GM12872 (cell line): ENCODE measurements around the gene CEP170B.

Source experiments
- TF ChIP-seq, protein P1 (sequence below): IDR thresholded peaks from 3 replicates; pipeline ENCODE4 v1.5.1; 2011; ENCODE audit warnings: low read depth, mild to moderate bottlenecking, low read length, moderate library complexity; ENCODE audit not compliant: insufficient read depth

The CEP170B gene

DNA sequence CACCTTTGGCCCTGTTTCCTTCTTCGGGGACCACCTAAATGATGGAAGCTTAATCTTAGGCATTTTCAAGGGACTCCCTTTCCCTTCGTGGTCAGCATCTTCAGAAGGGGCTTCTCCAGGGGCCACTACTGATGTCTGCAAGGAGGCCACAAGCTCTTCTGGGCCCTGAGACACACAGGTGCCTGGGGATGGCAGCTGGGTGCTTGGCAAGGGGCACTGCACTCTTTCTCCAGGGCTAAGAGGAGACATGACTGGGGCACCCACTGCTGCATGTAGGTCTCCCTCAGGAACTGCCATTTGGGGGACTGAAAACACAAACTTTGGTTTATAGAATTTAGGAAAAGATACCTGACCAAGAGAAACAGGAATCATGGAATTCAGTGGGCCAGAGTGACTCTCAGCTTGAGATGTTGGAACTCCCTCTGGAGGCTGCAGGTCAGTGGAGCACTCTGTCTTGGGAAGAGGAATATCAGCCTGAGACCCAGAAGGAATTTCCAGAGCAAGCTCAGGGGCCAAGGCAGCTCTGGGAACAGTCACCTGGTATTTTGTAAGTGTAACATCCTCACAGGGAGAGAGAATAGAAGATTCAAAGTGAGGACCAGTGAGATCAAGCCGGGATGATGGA is 75.6 kb downstream of the CEP170B start:
- TF ChIP-seq, protein P1, sequence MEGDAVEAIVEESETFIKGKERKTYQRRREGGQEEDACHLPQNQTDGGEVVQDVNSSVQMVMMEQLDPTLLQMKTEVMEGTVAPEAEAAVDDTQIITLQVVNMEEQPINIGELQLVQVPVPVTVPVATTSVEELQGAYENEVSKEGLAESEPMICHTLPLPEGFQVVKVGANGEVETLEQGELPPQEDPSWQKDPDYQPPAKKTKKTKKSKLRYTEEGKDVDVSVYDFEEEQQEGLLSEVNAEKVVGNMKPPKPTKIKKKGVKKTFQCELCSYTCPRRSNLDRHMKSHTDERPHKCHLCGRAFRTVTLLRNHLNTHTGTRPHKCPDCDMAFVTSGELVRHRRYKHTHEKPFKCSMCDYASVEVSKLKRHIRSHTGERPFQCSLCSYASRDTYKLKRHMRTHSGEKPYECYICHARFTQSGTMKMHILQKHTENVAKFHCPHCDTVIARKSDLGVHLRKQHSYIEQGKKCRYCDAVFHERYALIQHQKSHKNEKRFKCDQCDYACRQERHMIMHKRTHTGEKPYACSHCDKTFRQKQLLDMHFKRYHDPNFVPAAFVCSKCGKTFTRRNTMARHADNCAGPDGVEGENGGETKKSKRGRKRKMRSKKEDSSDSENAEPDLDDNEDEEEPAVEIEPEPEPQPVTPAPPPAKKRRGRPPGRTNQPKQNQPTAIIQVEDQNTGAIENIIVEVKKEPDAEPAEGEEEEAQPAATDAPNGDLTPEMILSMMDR, result 0 out of 3 replicates have a peak, but pooled peaks have one; percentile 12

DNA sequence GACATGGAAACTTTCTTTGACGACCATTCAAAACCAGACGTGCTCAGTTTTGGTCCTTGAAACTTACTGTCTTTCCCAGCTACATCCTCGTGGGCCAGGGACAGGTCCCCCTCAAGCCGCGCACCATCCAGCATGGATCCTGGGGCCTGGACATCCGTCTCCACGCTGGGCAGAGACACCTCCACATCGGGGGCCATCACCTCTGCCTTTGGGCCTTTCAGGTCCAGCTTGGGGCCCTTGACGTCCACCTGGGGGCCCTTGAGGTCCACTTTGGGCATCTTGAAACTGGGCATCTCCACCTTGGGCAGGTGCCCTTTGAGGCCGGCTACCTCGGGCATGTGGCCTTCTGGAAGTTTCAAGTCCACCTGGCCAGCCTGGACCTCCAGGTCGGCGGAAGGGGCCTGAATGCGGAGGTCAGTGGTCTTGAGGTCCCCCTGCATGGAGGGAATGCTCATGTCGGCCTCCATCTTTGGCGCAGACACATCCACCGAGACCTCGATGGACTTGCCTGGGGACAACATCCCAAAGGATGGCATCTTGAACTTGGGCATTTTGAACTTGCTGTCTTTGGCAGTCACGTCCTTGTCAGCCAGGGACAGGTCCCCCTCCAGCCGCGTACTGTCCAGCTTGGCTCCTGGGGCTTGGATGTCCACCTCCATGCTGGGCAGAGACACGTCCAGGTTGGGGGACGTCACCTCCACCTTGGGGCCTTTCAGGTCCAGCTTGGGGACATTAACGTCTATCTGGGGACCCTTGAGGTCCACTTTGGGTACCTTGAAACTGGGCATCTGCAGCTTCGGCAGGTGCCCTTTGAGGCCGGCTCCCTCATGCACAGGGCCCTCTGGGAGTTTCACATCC is 76.7 kb downstream of the CEP170B start:
- TF ChIP-seq, protein P1, result no peak

DNA sequence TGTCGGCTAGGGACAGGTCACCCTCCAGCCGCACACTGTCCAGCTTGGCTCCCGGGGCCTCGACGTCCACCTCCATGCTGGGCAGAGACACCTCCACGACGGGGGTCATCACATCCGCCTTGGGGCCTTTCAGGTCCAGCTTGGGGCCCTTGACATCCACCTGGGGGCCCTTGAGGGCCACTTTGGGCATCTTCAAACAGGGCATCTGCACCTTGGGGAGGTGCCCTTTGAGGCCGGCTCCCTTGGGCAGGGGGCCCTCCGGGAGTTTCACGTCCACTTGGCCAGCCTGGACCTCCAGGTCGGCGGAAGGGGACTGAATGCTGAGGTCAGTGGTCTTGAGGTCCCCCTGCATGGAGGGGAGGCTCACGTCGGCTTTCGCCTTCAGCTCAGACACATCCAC is 77.5 kb downstream of the CEP170B start:
- TF ChIP-seq, protein P1, result no peak
